ENCODE data around the gene TNFSF13B. TPM values are rescaled to one million over a fixed set of nuclear protein-coding genes. Genes with fewer than 3 reads are reported as not detected.

Gene TNFSF13B
- total and polyA plus RNA-seq, 10 of the 15 experiments (the other 5 are each of a cell fraction or from before 2014, with no cell fraction given) = 11.0 to 64.2 (median 17.0) TPM

GRCh38 chr13:108315273-108315672, 45.8 kb downstream of the TNFSF13B start (continued):
- TF ChIP-seq, protein P1, sequence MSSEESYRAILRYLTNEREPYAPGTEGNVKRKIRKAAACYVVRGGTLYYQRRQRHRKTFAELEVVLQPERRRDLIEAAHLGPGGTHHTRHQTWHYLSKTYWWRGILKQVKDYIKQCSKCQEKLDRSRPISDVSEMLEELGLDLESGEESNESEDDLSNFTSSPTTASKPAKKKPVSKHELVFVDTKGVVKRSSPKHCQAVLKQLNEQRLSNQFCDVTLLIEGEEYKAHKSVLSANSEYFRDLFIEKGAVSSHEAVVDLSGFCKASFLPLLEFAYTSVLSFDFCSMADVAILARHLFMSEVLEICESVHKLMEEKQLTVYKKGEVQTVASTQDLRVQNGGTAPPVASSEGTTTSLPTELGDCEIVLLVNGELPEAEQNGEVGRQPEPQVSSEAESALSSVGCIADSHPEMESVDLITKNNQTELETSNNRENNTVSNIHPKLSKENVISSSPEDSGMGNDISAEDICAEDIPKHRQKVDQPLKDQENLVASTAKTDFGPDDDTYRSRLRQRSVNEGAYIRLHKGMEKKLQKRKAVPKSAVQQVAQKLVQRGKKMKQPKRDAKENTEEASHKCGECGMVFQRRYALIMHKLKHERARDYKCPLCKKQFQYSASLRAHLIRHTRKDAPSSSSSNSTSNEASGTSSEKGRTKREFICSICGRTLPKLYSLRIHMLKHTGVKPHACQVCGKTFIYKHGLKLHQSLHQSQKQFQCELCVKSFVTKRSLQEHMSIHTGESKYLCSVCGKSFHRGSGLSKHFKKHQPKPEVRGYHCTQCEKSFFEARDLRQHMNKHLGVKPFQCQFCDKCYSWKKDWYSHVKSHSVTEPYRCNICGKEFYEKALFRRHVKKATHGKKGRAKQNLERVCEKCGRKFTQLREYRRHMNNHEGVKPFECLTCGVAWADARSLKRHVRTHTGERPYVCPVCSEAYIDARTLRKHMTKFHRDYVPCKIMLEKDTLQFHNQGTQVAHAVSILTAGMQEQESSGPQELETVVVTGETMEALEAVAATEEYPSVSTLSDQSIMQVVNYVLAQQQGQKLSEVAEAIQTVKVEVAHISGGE (CRISPR knock-in tag; IDR thresholded peaks at IDR 0.05) = no peak
- TF ChIP-seq MTA2 (IDR thresholded peaks at IDR 0.05; ENCODE audit: low read depth) (peak; percentile 64), ATF3 (IDR thresholded peaks at IDR 0.05; ENCODE audit: borderline replicate concordance, extremely low read depth, low read depth, low read length) (no peak), NRF1 (conservative IDR thresholded peaks at IDR 0.05; ENCODE audit: low read depth, low read length) (no peak), ATF2 (IDR thresholded peaks at IDR 0.05; ENCODE audit: low read length) (no peak), CREB1 (IDR thresholded peaks at IDR 0.05; ENCODE audit: low read depth) (no peak), POLR2AphosphoS2 (IDR thresholded peaks at IDR 0.05; ENCODE audit: low read depth, low read length) (no peak), RUNX3 (IDR thresholded peaks at IDR 0.05; ENCODE audit: low read length) (peak; percentile 50; the same call in 1 of the 2 replicates)
- TF ChIP-seq, protein P2, sequence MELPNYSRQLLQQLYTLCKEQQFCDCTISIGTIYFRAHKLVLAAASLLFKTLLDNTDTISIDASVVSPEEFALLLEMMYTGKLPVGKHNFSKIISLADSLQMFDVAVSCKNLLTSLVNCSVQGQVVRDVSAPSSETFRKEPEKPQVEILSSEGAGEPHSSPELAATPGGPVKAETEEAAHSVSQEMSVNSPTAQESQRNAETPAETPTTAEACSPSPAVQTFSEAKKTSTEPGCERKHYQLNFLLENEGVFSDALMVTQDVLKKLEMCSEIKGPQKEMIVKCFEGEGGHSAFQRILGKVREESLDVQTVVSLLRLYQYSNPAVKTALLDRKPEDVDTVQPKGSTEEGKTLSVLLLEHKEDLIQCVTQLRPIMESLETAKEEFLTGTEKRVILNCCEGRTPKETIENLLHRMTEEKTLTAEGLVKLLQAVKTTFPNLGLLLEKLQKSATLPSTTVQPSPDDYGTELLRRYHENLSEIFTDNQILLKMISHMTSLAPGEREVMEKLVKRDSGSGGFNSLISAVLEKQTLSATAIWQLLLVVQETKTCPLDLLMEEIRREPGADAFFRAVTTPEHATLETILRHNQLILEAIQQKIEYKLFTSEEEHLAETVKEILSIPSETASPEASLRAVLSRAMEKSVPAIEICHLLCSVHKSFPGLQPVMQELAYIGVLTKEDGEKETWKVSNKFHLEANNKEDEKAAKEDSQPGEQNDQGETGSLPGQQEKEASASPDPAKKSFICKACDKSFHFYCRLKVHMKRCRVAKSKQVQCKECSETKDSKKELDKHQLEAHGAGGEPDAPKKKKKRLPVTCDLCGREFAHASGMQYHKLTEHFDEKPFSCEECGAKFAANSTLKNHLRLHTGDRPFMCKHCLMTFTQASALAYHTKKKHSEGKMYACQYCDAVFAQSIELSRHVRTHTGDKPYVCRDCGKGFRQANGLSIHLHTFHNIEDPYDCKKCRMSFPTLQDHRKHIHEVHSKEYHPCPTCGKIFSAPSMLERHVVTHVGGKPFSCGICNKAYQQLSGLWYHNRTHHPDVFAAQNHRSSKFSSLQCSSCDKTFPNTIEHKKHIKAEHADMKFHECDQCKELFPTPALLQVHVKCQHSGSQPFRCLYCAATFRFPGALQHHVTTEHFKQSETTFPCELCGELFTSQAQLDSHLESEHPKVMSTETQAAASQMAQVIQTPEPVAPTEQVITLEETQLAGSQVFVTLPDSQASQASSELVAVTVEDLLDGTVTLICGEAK (IDR thresholded peaks at IDR 0.05; ENCODE audit: borderline replicate concordance) = no peak
- TF ChIP-seq, protein P3, sequence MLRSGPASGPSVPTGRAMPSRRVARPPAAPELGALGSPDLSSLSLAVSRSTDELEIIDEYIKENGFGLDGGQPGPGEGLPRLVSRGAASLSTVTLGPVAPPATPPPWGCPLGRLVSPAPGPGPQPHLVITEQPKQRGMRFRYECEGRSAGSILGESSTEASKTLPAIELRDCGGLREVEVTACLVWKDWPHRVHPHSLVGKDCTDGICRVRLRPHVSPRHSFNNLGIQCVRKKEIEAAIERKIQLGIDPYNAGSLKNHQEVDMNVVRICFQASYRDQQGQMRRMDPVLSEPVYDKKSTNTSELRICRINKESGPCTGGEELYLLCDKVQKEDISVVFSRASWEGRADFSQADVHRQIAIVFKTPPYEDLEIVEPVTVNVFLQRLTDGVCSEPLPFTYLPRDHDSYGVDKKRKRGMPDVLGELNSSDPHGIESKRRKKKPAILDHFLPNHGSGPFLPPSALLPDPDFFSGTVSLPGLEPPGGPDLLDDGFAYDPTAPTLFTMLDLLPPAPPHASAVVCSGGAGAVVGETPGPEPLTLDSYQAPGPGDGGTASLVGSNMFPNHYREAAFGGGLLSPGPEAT (IDR thresholded peaks at IDR 0.05; ENCODE audit: low read depth) = peak; percentile 60; the same call in 1 of the 2 replicates

Measured in GM12878 (cell line).